ENCODE results near the gene MRFAP1.

Gene MRFAP1

DNA sequence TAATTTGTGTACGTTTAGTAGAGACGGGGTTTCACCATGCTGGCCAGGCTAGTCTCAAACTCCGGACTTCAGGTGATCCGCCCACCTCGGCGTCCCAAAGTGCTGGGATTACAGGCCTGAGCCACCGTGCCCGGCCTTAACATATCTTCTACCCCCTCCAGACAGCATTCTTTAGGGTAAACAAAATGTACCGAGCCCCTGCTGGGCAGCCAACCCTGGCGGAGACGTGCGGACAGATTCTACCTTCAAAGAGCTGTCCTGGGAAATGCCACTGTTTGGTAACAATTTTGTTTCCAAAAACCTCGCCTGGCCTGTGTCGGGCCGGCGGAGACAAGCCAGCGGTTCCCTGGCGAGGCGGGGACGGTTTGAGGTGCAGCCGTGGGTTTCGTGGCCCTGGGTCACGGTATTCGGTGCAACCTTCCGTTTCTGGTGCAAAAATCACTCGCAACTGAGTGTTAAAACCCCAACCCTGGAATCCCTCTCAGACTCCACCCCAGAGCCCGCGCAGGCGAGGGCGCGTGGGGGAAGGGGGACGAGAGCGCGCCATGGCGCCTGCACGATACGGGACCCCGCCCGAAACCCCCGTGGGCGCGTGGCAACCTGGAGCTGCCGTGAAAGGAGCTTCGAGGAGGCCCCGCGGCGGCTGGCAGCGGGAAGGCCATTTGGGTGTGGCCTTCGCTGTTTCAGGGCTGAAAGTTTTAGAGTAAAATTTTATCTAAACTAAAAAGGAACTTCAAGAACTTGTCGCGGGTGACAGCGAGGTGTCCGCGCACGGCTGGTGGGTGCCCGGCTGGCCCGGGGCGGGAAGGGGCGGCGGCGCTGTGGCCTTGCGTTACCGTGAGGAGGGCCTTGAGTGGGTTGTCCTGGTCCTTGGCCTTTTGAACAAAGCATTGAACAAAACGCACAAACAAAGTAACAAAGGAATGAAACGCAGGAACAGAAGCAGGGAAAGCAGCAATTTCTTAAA lies 17.0 kb downstream of the MRFAP1 start:
- Histone ChIP-seq H3K9me3 (replicated peaks; ENCODE audit: insufficient read depth, low read length) (no peaks in the 10 kb centered on the region), H3K9ac (ENCODE audit: low read length) (no peak overlapping the region), H3K4me2 (ENCODE audit: low read depth, low read length) (no peak overlapping the region), H3K4me3 (ENCODE audit: low read length) (no peak overlapping the region), H3K36me3 (replicated peaks; ENCODE audit: insufficient read depth, low read length) (no peaks in the 10 kb centered on the region), H3K27me3 (replicated peaks; ENCODE audit: insufficient read depth, low read length) (peaks cover 47% of the 10 kb centered on the region), H4K20me1 (ENCODE audit: insufficient read depth, low read length) (no peaks in the 10 kb centered on the region), H3K79me2 (ENCODE audit: low read length) (no peaks in the 10 kb centered on the region), H3K4me1 (ENCODE audit: low read length) (no peaks in the 10 kb centered on the region), H3K27ac (ENCODE audit: low read length) (no peak overlapping the region), H3F3A (ENCODE audit: insufficient read depth, low read length) (no peaks in the 10 kb centered on the region), H3K9me2 (replicated peaks; ENCODE audit: insufficient read depth, low read length) (no peaks in the 10 kb centered on the region), H2AFZ (ENCODE audit: low read length) (no peak overlapping the region)
- DNase-seq, result no peak
- TF ChIP-seq EZH2 (optimal IDR thresholded peaks at IDR 0.05; ENCODE audit: low read depth, low read length) (no peak), EZH2phosphoT487 (IDR thresholded peaks at IDR 0.05; ENCODE audit: low read length) (no peak)
- TF ChIP-seq, protein P1, sequence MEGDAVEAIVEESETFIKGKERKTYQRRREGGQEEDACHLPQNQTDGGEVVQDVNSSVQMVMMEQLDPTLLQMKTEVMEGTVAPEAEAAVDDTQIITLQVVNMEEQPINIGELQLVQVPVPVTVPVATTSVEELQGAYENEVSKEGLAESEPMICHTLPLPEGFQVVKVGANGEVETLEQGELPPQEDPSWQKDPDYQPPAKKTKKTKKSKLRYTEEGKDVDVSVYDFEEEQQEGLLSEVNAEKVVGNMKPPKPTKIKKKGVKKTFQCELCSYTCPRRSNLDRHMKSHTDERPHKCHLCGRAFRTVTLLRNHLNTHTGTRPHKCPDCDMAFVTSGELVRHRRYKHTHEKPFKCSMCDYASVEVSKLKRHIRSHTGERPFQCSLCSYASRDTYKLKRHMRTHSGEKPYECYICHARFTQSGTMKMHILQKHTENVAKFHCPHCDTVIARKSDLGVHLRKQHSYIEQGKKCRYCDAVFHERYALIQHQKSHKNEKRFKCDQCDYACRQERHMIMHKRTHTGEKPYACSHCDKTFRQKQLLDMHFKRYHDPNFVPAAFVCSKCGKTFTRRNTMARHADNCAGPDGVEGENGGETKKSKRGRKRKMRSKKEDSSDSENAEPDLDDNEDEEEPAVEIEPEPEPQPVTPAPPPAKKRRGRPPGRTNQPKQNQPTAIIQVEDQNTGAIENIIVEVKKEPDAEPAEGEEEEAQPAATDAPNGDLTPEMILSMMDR (IDR thresholded peaks at IDR 0.05; ENCODE audit: low read length), result no peak

DNA sequence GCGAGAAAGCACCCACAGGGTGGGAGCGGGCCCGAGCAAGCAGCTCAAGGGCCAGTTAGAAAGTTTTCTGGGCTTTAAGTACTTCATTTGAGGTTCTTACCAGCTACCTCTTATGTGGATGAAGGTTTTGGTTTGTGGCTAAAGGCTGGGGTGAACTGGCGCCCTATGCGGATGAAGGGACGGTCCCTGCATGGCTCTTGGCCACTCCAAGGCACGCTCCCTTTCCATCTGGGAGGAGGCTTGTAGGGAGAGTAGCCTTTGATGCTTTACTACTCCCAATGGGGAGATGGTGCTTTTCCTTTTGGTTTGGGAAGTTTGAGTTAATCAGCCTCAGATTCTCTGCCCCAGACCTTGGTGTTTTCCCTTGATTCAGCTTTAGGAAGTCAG lies 17.7 kb downstream of the MRFAP1 start:
- H3F3A ChIP-seq (ENCODE audit: insufficient read depth, low read length), result no peaks in the 10 kb centered on the region
- peaks cover 54% of the 10 kb centered on the region for H3K27me3 ChIP-seq (replicated peaks; ENCODE audit: insufficient read depth, low read length)
- no peak for TF ChIP-seq EZH2 (optimal IDR thresholded peaks at IDR 0.05; ENCODE audit: low read depth, low read length)
- TF ChIP-seq, protein P1 (IDR thresholded peaks at IDR 0.05; ENCODE audit: low read length), result no peak
- no peak for TF ChIP-seq EZH2phosphoT487 (IDR thresholded peaks at IDR 0.05; ENCODE audit: low read length)
- no peak overlapping the region for H3K27ac ChIP-seq (ENCODE audit: low read length)
- no peaks in the 10 kb centered on the region for H3K79me2 ChIP-seq (ENCODE audit: low read length)
- no peaks in the 10 kb centered on the region for H3K9me3 ChIP-seq (replicated peaks; ENCODE audit: insufficient read depth, low read length)
- H3K4me1 ChIP-seq (ENCODE audit: low read length), result no peaks in the 10 kb centered on the region
- H3K36me3 ChIP-seq (replicated peaks; ENCODE audit: insufficient read depth, low read length), result no peaks in the 10 kb centered on the region
- no peak overlapping the region for H3K4me2 ChIP-seq (ENCODE audit: low read depth, low read length)
- H3K9me2 ChIP-seq (replicated peaks; ENCODE audit: insufficient read depth, low read length), result no peaks in the 10 kb centered on the region
- H4K20me1 ChIP-seq (ENCODE audit: insufficient read depth, low read length), result no peaks in the 10 kb centered on the region
- H3K4me3 ChIP-seq (ENCODE audit: low read length), result no peak overlapping the region
- no peak overlapping the region for H2AFZ ChIP-seq (ENCODE audit: low read length)
- no peak overlapping the region for H3K9ac ChIP-seq (ENCODE audit: low read length)
- DNase-seq, result no peak

GRCh38 chr4:6658597-6659075 lies 18.2 kb downstream of the MRFAP1 start:
- H3K4me2 ChIP-seq (ENCODE audit: low read depth, low read length), result no peak overlapping the region
- no peaks in the 10 kb centered on the region for H3F3A ChIP-seq (ENCODE audit: insufficient read depth, low read length)
- peaks cover 54% of the 10 kb centered on the region for H3K27me3 ChIP-seq (replicated peaks; ENCODE audit: insufficient read depth, low read length)
- H3K9me2 ChIP-seq (replicated peaks; ENCODE audit: insufficient read depth, low read length), result no peaks in the 10 kb centered on the region
- TF ChIP-seq EZH2phosphoT487 (IDR thresholded peaks at IDR 0.05; ENCODE audit: low read length) (no peak), EZH2 (optimal IDR thresholded peaks at IDR 0.05; ENCODE audit: low read depth, low read length) (no peak)
- TF ChIP-seq, protein P1 (IDR thresholded peaks at IDR 0.05; ENCODE audit: low read length), result no peak
- H4K20me1 ChIP-seq (ENCODE audit: insufficient read depth, low read length), result no peaks in the 10 kb centered on the region
- no peaks in the 10 kb centered on the region for H3K36me3 ChIP-seq (replicated peaks; ENCODE audit: insufficient read depth, low read length)
- H3K79me2 ChIP-seq (ENCODE audit: low read length), result no peaks in the 10 kb centered on the region
- H3K4me3 ChIP-seq (ENCODE audit: low read length), result no peak overlapping the region
- no peak overlapping the region for H2AFZ ChIP-seq (ENCODE audit: low read length)
- no peak overlapping the region for H3K27ac ChIP-seq (ENCODE audit: low read length)
- DNase-seq, result no peak
- no peaks in the 10 kb centered on the region for H3K9me3 ChIP-seq (replicated peaks; ENCODE audit: insufficient read depth, low read length)
- H3K9ac ChIP-seq (ENCODE audit: low read length), result no peak overlapping the region
- H3K4me1 ChIP-seq (ENCODE audit: low read length), result no peaks in the 10 kb centered on the region
